ENCODE measurements around the gene STPG3. TPM values are rescaled to one million over a fixed set of nuclear protein-coding genes. Genes with fewer than 3 reads are reported as not detected.
A peak's percentile ranks its signal among the peaks of the same experiment; 100 is the strongest.

The STPG3 gene
- total and polyA plus RNA-seq, 2 of the 13 experiments (the other 11 are each of a cell fraction or from before 2014, with no cell fraction given): not detected

- TF ChIP-seq, protein P1, sequence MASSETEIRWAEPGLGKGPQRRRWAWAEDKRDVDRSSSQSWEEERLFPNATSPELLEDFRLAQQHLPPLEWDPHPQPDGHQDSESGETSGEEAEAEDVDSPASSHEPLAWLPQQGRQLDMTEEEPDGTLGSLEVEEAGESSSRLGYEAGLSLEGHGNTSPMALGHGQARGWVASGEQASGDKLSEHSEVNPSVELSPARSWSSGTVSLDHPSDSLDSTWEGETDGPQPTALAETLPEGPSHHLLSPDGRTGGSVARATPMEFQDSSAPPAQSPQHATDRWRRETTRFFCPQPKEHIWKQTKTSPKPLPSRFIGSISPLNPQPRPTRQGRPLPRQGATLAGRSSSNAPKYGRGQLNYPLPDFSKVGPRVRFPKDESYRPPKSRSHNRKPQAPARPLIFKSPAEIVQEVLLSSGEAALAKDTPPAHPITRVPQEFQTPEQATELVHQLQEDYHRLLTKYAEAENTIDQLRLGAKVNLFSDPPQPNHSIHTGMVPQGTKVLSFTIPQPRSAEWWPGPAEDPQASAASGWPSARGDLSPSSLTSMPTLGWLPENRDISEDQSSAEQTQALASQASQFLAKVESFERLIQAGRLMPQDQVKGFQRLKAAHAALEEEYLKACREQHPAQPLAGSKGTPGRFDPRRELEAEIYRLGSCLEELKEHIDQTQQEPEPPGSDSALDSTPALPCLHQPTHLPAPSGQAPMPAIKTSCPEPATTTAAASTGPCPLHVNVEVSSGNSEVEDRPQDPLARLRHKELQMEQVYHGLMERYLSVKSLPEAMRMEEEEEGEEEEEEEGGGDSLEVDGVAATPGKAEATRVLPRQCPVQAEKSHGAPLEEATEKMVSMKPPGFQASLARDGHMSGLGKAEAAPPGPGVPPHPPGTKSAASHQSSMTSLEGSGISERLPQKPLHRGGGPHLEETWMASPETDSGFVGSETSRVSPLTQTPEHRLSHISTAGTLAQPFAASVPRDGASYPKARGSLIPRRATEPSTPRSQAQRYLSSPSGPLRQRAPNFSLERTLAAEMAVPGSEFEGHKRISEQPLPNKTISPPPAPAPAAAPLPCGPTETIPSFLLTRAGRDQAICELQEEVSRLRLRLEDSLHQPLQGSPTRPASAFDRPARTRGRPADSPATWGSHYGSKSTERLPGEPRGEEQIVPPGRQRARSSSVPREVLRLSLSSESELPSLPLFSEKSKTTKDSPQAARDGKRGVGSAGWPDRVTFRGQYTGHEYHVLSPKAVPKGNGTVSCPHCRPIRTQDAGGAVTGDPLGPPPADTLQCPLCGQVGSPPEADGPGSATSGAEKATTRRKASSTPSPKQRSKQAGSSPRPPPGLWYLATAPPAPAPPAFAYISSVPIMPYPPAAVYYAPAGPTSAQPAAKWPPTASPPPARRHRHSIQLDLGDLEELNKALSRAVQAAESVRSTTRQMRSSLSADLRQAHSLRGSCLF (CRISPR knock-in tag; IDR thresholded peaks at IDR 0.05; ENCODE audit: borderline replicate concordance): no peak
- TF ChIP-seq AFF4 (CRISPR knock-in tag; IDR thresholded peaks at IDR 0.05): no peak
- no peak for TF ChIP-seq ZNF484 (CRISPR knock-in tag; IDR thresholded peaks at IDR 0.05; ENCODE audit: borderline replicate concordance, low read depth)
- no peak for TF ChIP-seq NR2F2 (IDR thresholded peaks at IDR 0.05; ENCODE audit: borderline replicate concordance, low read depth)
- no peak for TF ChIP-seq BCL6 (CRISPR knock-in tag; IDR thresholded peaks at IDR 0.05)
- no peak for TF ChIP-seq ZNF343 (CRISPR knock-in tag; IDR thresholded peaks at IDR 0.05)
- no peak for TF ChIP-seq ZBTB3 (CRISPR knock-in tag; IDR thresholded peaks at IDR 0.05; ENCODE audit: borderline replicate concordance, low read depth)
- no peak for TF ChIP-seq HMG20A (CRISPR knock-in tag; IDR thresholded peaks at IDR 0.05; ENCODE audit: borderline replicate concordance)
- TF ChIP-seq ZNF501 (CRISPR knock-in tag; IDR thresholded peaks at IDR 0.05): peak; percentile 7; the same call in 1 of the 2 replicates
- no peak for TF ChIP-seq MAFK (conservative IDR thresholded peaks at IDR 0.05 in 1 of 2, IDR thresholded peaks at IDR 0.05 in 1 of 2; ENCODE audit: low read length in 2 of 2)
- TF ChIP-seq SNRNP70 (IDR thresholded peaks at IDR 0.05; ENCODE audit: low read depth, low read length): no peak
These were observed 3.8 kb downstream of the STPG3 start, which contains the start of gene NELFB (continued) for GRCh38 chr9:137254624-137255447.

Data from HepG2 (cell line).